HEK293 (cell line): ENCODE results near the gene MMP11.

Source experiments
- CTCF ChIP-seq: fragments of 450-650 bp; formaldehyde crosslinking; IDR thresholded peaks from 2 replicates; pipeline ENCODE4 v1.5.1; 2016; ENCODE audit warnings: missing biosample characterization, missing genetic modification characterization
- ZNF768 ChIP-seq: fragments of 450-650 bp; formaldehyde crosslinking; IDR thresholded peaks from 2 replicates; pipeline ENCODE4 v1.5.1; 2018; ENCODE audit warnings: missing biosample characterization, mild to moderate bottlenecking, missing genetic modification characterization

DNA sequence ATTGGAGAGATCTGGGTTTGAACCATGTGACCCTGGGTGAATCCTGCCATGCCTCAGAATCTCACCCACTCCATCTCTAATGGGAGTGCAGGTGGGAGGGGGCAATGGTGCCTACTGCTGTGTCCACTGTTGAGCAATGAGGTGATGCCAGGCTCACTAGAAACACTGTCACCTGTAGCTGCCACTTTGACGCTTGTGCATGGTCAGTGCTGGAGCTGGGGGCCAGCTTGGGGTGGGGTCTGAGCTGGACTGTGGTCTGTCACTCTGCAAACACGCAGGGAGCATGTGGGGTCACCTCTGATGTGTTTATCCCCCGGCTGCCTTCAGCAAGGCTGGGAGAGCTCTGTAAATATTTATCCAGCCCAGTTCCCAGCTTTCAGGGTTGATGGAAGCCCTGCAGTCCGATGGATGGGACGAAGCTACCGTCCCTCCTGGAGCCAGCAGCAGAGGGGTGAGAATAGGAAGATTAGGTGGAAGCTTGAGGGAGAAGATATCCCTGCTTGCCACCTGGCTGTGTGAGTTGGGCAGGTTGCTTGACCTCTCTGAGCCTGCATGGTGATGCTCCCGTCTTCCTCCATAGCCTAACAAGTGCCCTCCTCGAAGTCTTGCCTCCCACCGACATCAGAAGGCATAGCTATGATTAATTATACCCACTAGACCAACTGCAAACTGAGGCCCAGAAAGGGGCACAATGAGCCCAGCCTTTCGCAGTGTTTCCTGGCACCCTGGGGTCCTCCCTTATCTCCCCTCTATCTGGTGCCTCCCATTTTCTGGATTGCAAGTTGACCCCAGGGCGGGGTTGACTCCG is 1.7 kb downstream of the MMP11 start:
- TF ChIP-seq CTCF (tag by site-specific recombination) (no peak), ZNF768 (tag by site-specific recombination) (peak; percentile 65; the same call in 1 of the 2 replicates)
